DND-41 (cell line): Measurements from ENCODE around the gene KCNMA1.

Experiments
- EZH2 ChIP-seq: IDR thresholded peaks from 3 replicates; pipeline ENCODE4 v1.6.1; 2012; ENCODE audit warnings: borderline replicate concordance, low read depth, mild to moderate bottlenecking, moderate library complexity, low read length, inconsistent platforms; ENCODE audit not compliant: severe bottlenecking
- TF ChIP-seq, protein P1 (sequence below): IDR thresholded peaks from 2 replicates; pipeline ENCODE4 v1.5.1; 2012; ENCODE audit warnings: borderline replicate concordance, low read length, moderate library complexity, mild to moderate bottlenecking; ENCODE audit not compliant: poor library complexity, severe bottlenecking; ENCODE audit errors: extremely low read depth

DNA sequence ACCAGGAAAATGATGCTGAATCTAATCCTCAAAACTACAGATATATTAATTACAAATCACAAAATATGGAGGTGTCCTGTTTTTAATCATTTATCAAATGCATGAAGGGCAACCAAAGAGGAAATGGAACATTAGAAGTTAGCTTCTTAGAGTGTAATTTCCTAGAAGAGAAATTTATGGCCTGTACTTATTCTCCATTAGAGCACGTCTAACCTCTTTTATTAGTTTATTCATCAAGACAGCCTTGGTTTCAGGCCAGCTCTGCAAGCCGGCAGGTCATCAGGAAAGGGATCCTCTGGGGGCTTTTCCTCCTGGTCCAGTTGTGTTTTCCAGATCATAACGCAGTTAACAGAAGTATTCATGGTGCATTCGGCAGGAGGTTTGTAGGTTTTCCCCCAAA lies 517.6 kb downstream of the KCNMA1 start:
- TF ChIP-seq, protein P1, sequence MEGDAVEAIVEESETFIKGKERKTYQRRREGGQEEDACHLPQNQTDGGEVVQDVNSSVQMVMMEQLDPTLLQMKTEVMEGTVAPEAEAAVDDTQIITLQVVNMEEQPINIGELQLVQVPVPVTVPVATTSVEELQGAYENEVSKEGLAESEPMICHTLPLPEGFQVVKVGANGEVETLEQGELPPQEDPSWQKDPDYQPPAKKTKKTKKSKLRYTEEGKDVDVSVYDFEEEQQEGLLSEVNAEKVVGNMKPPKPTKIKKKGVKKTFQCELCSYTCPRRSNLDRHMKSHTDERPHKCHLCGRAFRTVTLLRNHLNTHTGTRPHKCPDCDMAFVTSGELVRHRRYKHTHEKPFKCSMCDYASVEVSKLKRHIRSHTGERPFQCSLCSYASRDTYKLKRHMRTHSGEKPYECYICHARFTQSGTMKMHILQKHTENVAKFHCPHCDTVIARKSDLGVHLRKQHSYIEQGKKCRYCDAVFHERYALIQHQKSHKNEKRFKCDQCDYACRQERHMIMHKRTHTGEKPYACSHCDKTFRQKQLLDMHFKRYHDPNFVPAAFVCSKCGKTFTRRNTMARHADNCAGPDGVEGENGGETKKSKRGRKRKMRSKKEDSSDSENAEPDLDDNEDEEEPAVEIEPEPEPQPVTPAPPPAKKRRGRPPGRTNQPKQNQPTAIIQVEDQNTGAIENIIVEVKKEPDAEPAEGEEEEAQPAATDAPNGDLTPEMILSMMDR = no peak
- no peak for TF ChIP-seq EZH2
